ENCODE measurements around the gene GDF15.

GDF15 gene

DNA sequence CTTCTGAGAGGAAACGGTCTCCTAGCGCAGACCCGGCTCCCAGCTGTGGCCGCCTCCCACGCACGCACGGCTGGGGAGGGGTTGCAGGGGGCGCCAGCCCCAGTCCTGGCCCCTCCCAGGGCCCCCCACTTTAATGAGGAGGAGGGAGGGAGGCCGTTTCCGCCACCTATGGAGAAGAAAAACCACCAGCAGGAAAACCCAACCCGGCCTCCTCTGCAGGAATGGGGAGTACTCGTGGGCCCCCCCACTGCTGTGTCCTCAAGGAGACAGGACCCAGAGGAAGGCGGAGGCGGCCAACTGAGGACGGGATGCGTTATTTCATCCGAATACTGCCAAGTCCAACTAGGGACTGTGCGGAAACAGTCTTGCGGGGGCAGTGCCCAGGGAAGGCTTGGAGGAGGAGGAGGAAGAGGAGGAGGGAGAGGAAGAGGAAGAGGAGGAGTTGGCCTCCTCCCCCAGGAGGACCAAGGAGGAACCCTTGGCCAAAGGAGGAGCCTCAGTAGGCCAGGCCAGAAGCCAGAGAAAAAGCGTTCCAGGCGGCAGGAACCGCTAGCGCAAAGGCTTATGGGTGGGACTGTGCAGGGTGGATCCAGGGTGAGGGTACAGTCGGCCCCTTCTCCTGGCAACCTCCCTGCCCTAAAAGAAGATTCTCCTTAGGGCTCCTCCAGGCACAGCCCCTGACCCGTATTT, 29.4 kb downstream of the GDF15 start:
- TF ChIP-seq CSDC2 (CRISPR knock-in tag; IDR thresholded peaks at IDR 0.05) = no peak
- TF ChIP-seq, protein P1, sequence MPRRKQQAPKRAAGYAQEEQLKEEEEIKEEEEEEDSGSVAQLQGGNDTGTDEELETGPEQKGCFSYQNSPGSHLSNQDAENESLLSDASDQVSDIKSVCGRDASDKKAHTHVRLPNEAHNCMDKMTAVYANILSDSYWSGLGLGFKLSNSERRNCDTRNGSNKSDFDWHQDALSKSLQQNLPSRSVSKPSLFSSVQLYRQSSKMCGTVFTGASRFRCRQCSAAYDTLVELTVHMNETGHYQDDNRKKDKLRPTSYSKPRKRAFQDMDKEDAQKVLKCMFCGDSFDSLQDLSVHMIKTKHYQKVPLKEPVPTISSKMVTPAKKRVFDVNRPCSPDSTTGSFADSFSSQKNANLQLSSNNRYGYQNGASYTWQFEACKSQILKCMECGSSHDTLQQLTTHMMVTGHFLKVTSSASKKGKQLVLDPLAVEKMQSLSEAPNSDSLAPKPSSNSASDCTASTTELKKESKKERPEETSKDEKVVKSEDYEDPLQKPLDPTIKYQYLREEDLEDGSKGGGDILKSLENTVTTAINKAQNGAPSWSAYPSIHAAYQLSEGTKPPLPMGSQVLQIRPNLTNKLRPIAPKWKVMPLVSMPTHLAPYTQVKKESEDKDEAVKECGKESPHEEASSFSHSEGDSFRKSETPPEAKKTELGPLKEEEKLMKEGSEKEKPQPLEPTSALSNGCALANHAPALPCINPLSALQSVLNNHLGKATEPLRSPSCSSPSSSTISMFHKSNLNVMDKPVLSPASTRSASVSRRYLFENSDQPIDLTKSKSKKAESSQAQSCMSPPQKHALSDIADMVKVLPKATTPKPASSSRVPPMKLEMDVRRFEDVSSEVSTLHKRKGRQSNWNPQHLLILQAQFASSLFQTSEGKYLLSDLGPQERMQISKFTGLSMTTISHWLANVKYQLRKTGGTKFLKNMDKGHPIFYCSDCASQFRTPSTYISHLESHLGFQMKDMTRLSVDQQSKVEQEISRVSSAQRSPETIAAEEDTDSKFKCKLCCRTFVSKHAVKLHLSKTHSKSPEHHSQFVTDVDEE (CRISPR knock-in tag; IDR thresholded peaks at IDR 0.05) = no peak
- no peak for TF ChIP-seq ESRRG (CRISPR knock-in tag; IDR thresholded peaks at IDR 0.05)
- no peak for TF ChIP-seq PPARA (CRISPR knock-in tag; IDR thresholded peaks at IDR 0.05; ENCODE audit: borderline replicate concordance)
- TF ChIP-seq PATZ1 (CRISPR knock-in tag; IDR thresholded peaks at IDR 0.05; ENCODE audit: borderline replicate concordance) = no peak
- TF ChIP-seq SNAI2 (CRISPR knock-in tag; IDR thresholded peaks at IDR 0.05) = no peak
- TF ChIP-seq BACH2 (CRISPR knock-in tag; IDR thresholded peaks at IDR 0.05; ENCODE audit: borderline replicate concordance) = no peak
- TF ChIP-seq ARNTL (CRISPR knock-in tag; IDR thresholded peaks at IDR 0.05; ENCODE audit: borderline replicate concordance, low read depth) = no peak
- no peak for TF ChIP-seq ZNF8 (CRISPR knock-in tag; IDR thresholded peaks at IDR 0.05)
- TF ChIP-seq CSRNP3 (CRISPR knock-in tag; IDR thresholded peaks at IDR 0.05) = no peak
- no peak for TF ChIP-seq RARB (CRISPR knock-in tag; IDR thresholded peaks at IDR 0.05)
- no peak for TF ChIP-seq ZFP3 (CRISPR knock-in tag; IDR thresholded peaks at IDR 0.05)
- TF ChIP-seq POU6F1 (CRISPR knock-in tag; IDR thresholded peaks at IDR 0.05; ENCODE audit: borderline replicate concordance, low read depth) = no peak
- TF ChIP-seq ZFP30 (CRISPR knock-in tag; IDR thresholded peaks at IDR 0.05) = no peak
- no peak for TF ChIP-seq GLIS3 (CRISPR knock-in tag; IDR thresholded peaks at IDR 0.05)
- TF ChIP-seq, protein P2, sequence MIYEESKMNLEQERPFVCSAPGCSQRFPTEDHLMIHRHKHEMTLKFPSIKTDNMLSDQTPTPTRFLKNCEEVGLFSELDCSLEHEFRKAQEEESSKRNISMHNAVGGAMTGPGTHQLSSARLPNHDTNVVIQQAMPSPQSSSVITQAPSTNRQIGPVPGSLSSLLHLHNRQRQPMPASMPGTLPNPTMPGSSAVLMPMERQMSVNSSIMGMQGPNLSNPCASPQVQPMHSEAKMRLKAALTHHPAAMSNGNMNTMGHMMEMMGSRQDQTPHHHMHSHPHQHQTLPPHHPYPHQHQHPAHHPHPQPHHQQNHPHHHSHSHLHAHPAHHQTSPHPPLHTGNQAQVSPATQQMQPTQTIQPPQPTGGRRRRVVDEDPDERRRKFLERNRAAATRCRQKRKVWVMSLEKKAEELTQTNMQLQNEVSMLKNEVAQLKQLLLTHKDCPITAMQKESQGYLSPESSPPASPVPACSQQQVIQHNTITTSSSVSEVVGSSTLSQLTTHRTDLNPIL (CRISPR knock-in tag; IDR thresholded peaks at IDR 0.05; ENCODE audit: low read depth) = no peak
- ATAC-seq = no peak

DNA sequence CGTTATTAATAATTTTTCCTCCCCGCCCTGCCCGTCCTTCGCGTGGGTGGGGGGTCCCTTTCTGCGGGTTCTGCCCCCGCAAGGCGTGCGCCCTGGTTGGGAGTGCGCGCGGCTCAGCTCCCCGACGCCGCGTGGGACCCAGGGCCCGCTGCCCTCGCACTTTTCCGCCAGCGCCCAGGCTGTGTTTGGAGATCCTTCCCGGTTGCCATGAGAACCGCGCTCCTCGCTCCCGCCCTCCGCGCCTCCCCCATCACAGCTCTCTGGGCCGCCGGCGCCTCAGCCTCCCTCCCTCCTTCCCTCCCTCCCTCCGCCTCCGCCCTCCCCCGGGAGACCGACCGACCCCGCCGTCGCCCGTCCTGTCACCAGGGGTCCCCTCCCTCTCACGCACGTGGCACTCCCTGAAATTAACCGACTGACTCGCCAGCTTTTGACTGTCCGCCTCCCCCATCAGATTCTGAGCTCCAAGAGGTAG, 30.9 kb downstream of the GDF15 start:
- peak; percentile 78 for ATAC-seq

More for the DNA sequence above, 30.9 kb downstream of the GDF15 start:
- TF ChIP-seq ZFP3 (CRISPR knock-in tag; IDR thresholded peaks at IDR 0.05) = peak; percentile 24; the same call in 1 of the 2 replicates
- TF ChIP-seq PATZ1 (CRISPR knock-in tag; IDR thresholded peaks at IDR 0.05; ENCODE audit: borderline replicate concordance) = peak; percentile 73
- TF ChIP-seq ESRRG (CRISPR knock-in tag; IDR thresholded peaks at IDR 0.05) = no peak
- no peak for TF ChIP-seq CSDC2 (CRISPR knock-in tag; IDR thresholded peaks at IDR 0.05)

Measured in SK-N-SH treated with all-trans-retinoic acid at 6 μM for 48 hours (cell line).